T1000 (cell line): Measurements from ENCODE around the gene MIOS.

Experiments used
- DNase-seq: peaks from one replicate; lab custom pipeline; 2025; ENCODE audit warnings: mixed read lengths; lab: John Stamatoyannopoulos, UW

The MIOS gene

DNA sequence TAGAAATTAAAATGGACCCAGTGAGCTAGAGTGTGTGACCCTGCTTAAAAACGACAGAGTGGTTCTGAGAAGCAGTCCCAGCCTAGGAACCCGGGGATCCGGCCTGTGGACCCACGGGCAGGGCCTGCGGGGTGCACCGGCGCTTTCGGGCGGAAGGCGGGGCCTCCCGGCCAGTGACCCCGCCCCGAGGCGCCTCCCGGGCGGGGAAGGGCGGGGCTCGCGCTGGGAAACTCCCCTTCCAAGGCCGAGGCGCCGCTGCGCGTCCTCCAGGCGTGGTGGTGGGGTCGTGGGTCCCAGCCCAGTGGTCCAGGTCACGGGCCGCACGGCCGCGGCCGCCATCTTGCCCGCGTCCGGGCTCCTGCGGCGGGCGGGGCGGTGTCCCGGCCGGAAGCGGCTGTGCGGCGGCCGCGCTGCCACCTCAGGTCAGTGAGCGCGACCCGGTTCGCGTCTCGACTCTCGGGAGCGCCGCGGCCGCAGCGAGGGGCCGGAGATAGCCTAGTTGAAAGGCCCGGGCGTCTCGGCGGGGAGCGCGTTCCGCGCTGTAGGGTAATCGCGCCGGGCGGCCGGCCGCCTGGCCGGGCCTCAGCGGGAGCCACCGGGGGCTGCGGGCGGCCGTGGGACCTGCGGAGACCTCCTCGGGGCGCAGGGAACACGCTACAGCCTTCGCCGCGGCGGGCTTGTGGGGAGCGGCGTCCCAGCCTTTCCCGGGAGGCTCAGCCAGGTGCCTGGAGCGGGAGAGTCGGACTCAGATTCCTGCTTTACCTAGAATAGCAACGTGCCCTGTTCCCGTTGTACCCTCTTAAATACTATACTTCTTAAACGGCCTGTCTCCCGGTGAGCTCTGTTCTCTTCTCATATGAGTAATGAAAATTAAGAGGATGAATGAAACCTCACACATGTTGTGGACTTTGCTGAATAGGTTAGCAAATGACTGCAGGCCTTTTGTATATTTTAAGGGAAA is at the start of gene MIOS:
MIOS (plus strand) TSS at position 234 of the 961 bp plus-strand sequence. CDS start 5,592 bp downstream, outside the sequence.
- peak; percentile 71 for DNase-seq

GRCh38 chr7:7517754-7518153 is 48.9 kb upstream of the MIOS start:
- DNase-seq, result no peak

DNA sequence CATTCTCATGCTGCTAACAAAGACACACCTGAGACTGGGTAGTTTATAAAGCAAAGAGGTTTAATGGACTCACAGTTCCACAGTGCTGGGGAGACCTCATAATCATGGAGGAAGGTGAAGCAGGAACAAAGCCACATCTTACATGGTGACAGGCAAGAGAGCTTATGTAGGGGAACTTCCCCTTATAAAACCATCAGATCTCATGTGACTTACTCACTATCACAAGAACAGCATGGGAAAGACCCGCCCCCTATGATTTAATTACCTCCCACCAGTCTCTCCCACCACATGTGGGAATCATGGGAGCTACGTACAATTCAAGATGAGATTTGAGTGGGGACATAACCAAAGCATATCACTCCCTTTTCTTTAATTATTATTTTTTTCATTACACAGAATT is 47.6 kb upstream of the MIOS start:
- no peak for DNase-seq

DNA sequence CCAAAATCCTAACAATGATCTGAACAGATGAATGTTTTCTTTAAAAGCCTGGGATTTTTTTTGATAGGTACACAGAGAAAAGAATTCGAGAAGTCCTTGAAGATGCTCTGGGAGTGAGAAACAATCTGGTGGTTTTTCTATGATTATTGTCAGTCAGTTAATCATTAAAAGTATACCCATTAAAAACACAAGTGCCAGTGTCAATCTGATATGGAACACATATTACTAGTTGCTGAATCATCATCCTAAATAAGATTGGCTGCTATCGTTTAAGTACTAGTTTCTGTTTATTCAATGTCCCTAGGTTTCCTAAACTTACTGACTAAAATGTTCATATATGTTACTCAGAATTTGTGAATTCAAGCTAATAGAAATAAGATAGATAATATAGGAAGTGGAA is 47.2 kb upstream of the MIOS start:
- DNase-seq, result no peak

DNA sequence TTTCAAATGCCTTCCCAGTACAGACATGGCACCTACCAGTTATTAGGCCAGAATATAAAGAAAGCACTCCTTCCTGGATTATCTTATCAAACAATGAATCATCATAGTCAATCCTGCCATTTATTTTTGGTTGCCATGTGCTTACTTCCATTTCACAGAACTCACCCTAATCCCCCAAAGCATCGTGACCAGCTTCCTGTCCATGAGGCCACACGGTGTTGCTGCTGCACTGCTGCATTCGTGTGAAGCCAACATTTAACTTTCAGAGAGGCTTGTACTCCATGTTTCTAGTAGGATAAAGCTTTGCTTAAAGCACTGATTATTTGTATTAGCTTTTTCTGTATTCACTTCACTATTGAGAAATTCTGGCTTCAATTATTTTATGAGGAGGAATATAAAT is 45.4 kb upstream of the MIOS start:
- DNase-seq, result no peak

- no peak for DNase-seq
Observed at GRCh38 chr7:7522421-7522820, 44.3 kb upstream of the MIOS start.

DNA sequence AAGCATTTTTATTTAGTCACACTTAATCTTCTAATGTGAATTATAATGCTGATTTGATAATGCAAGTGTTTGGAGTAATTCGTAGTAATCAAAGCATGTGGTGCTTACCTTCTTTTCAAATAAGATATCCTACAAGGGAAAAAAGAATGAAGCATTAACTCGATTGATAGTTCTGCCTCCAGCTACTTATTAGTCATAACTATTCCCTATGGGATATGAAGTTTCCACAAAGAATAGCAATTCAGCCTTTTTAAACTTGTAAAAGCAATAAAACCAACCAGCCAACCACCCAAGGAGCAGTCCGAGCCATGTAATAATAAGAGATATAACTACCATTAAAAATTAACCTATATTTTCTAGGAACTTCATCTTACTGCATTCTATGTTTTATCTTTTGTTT is 42.6 kb upstream of the MIOS start:
- DNase-seq, result no peak

DNA sequence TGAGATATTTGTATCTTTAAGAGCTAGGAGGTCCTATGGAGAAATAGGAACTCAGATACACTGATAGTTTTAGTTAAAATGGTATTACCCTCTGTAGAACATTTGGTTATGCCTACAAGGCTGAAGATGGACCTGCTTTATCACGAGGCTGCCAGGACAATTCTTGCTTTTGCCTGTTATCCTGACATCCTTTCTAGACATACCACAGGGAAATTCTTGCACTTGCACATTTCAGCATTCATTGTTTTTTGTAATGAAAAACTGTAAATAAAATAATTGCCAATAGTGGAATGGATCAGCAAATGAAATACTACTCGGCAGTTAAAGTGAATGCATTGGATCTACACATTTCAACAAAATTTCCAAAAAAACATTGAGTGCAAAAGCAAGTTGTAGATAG is 40.7 kb upstream of the MIOS start:
- DNase-seq, result no peak

DNA sequence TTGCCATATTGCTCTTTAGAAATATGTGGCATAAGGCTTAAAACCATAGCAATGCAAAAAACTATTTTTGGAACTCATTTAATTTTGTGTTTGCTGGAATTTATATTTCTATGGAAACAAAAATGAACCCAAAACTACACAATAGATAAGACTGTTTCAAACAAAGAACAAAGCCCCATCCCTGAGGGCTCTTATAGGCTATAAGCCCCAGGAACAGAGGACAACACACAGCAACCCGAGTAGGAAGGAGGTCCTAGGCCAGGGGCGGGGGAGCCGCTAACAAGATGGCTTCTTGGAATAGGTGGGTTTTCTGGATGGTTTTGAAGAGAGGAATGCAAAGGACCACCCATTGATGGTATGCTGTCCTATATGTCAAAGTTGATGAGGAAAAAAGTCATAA is 39.6 kb upstream of the MIOS start:
- no peak for DNase-seq

DNA sequence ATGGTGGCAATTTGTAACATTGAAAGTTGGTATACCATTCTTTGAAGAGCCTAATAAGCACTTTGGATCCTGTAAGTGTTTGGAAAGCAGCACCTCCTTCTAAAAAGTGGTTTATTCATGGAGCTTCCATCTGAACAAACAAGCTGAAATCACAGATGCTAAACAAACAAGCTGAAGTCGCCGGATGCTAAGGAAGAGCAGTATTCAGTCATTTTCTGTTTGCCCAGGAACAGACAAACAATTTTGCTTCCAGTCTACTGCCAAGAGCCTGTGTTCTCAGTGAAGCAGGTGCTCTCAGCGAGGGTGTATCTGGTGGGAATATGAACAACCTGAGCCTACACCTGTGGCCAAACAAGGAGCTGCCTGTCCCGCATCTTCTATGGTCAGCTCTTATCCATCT is 37.4 kb upstream of the MIOS start:
- DNase-seq, result no peak

DNA sequence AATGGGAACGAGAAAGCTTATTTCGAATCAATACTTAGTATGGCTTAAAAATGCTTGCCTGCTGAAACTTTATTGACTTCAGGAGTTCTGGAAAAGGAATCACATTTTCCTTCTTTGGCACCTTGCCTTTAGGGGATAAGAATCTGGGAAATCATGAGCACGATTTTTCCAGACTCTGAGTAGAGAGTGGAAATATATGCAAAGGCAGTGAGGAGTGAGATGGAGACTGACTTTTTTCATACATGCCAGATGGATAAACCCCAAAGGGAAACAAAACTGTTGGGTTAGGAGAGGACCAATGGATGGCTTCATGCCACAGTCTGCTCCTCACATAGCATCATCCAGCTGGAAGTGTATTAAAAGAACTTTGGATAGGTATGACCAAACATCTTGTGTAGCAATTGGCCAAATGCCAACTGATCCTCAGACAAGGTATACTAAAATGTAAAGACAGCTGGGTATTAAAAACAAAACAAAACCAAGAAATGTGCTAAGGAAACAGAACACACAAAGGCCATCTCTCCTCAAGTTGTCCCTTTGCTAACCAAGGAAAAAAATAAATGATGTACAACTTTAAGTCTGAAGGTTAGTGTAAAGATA is 32.8 kb upstream of the MIOS start:
- DNase-seq, result no peak

- DNase-seq, result no peak
Observed at GRCh38 chr7:7535691-7536090, 31.0 kb upstream of the MIOS start, which contains the start of gene COL28A1. Gene COL28A1, minus strand, starts transcription at chr7:7535873. Its CDS starts 2,998 bp downstream, at chr7:7532875.

GRCh38 chr7:7536396-7537019 is 30.2 kb upstream of the MIOS start:
- DNase-seq, result no peak

DNA sequence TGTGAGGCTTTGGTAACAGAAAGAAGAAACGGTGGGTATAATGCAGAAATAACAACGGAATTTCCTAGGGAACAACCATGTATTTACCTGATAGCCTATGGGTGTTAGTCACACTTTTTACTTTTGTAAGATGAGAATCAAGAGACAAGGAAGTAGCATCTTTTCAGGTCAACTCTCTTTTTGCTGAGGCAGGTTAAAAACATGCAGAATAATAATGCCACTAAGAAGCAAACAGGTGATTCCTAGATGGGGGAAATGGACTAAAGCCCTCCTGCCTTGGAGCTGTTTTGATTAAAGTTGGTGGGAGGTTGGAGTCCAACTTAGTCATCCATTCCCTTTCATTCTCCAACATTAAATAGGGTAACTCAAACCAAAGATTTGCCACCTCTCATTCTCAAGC is 29.0 kb upstream of the MIOS start:
- no peak for DNase-seq

GRCh38 chr7:7539152-7539551 is 27.5 kb upstream of the MIOS start:
- no peak for DNase-seq

DNA sequence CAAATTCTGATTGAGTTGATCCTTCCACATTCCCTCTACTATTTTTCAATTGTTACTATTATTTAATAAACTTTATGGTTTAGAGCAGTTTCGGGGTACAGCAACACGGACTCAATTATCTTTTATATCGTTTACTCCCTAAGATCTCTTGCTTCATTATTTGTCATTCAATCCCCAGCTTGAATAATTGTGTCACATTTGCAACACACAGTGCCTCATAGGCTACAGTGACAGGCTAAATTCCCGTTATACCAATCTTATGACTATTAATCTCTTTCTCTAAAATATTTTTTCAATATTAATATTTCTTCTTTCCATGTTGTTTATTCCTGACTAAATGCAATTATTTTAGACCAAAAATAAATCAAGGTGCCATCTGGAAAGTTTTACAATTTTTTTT is 27.0 kb upstream of the MIOS start:
- no peak for DNase-seq

- DNase-seq, result no peak
Observed at GRCh38 chr7:7542251-7542835, 24.3 kb upstream of the MIOS start.

- no peak for DNase-seq
Observed at GRCh38 chr7:7548407-7548806, 18.3 kb upstream of the MIOS start.

- DNase-seq, result no peak
Observed at GRCh38 chr7:7550663-7551062, 16.0 kb upstream of the MIOS start.

DNA sequence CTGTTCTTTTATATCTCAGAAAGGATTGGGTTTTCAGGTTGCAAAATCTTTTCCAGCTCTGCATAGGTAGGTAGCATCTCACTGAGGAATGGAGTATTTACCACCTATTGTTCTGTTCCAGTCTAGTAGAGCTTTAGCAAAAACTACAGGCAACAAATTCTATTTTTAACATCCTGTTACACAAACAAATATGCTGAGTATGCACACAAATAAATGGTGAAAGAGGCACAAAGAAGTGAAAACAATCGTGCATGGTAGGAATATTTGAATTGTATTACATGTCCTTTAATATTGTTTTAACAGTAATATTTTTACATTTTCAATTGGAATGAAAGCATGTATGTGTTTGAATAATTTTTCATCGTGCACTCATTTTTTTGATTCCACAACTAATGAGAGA is 14.5 kb upstream of the MIOS start:
- DNase-seq, result no peak

GRCh38 chr7:7553386-7553785 is 13.3 kb upstream of the MIOS start:
- DNase-seq, result no peak

- peak; percentile 30 for DNase-seq
Observed at GRCh38 chr7:7554021-7554432, 12.7 kb upstream of the MIOS start.
